EH (cell line): Measurements from ENCODE around the gene IGF1R.
A peak's percentile ranks its signal among the peaks of the same experiment; 100 is the strongest.

Source experiments
- DNase-seq: peaks from one replicate; pipeline ENCODE4 v3.0.0-alpha.2; 2015; ENCODE audit warnings: low read depth

IGF1R gene

DNA sequence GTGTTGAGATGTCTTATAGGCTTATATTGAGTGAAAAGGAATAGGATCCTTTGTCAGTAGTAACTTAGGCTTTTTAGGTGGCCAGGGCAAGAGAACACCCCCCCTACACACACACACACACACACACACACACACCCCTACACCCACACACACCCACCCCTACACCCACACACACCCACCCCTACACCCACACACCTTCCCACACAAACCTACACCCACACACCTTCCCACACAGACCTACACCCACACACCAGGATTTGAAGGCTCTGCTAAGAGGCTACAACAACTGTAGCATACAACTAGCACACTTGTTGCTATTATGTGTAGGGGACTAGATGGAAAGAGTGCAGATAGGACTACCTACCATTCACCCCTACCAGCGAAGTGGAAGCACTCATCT, 186.6 kb downstream of the IGF1R start:
- no peak for DNase-seq

DNA sequence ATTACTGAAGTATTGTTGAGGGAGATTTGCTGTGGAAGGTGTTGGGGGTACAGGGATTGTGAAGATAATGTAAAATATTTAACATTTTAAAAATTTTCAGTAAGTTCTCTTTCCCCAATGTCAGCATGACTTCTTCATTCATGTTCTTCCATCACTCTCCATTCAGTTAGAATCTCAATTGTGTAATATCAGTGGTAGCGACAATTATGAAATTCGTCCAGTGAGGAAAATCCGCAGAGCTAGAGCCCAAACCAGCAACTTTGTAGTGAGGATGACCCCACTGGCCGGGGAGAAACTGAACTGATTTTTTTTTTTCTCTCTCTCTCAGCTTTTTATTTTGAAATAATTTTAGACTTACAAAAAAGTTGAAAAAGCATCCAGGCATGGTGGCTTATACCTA, 187.5 kb downstream of the IGF1R start:
- no peak for DNase-seq

DNA sequence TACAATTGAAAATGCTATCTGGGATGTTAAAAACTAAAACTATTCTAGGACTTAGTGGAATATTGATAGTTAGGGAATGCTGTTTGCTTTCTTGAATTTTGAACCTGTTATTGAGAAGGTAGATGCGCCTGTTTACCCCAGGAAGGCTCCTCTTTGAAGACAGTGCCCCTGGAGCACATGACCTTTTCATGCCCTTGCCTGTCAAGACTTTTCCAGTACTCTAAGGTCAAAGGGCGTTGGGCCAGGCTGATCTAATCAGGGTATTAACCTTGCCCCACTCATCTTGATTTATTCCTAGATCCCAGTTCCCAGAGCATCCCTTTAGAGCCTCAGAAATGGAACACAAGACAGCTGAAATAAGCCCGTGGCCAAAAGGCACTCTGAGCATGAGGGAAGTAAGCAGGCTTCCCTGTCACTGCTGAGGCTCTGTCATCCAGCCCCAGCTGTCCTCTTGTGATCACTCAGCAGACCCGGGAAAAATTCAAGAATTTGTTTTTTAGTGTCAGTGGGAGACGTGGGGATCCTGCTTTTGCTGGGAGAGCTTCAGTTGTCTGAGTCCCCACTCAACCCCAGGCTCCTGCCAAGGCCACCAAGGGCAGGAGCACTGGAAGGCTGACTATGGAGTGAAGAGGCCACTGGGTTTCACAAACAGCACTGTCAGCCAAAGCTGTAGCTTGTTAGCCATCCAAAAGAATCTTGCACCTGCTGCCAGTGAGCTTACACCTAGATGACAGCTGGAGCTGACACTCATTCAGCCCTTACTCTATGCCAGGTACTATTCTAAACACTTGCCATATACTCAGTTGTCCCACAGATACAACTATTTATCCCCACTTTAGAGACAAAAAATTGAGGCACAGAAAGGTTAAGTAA, 190.3 kb downstream of the IGF1R start:
- no peak for DNase-seq

DNA sequence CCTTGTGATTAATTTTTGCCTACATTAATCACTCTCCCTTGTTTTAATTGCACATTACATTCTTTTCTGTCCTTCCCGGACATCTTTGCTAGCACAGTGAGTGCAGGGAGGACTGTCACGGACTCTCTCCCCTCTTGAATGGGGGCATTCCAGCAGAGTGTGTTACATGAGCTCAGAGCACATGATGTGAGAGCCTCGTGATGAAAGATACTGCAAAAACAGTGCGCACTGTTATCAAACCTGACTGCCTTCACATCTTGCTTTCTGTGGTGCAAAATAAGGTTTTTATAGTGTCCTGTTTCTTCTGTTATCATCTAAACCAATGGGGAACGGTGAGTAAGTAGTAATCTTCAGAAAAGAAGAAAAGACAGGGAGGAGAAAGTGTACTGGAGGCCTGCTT, 191.7 kb downstream of the IGF1R start:
- no peak for DNase-seq

DNA sequence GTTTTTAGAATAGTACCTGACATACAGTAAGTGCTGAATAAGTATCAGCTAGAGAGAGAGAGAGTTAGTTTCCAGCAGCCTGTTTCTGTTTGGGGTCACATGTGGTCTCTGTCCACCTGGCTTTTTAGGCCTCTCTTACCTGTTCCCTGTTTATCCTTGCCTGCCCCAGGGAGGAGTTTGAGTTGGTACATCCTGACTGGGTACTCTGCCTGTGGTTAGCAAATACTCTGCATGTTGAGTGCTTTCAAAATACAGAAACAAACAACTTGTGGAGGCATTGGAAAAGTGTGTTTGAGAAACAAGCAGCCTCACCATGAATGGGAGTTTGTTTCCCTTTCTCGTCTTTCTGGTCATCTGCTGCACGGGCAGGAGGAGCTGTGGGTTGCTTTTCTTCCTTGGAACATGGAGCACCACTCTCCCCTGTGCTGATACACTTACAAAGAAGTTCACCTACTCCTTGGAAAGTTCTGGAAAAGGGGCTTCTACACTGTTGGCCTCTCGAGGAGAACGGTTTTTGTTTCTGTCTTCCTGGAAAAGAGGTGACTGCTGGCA, 193.2 kb downstream of the IGF1R start:
- DNase-seq, result no peak

DNA sequence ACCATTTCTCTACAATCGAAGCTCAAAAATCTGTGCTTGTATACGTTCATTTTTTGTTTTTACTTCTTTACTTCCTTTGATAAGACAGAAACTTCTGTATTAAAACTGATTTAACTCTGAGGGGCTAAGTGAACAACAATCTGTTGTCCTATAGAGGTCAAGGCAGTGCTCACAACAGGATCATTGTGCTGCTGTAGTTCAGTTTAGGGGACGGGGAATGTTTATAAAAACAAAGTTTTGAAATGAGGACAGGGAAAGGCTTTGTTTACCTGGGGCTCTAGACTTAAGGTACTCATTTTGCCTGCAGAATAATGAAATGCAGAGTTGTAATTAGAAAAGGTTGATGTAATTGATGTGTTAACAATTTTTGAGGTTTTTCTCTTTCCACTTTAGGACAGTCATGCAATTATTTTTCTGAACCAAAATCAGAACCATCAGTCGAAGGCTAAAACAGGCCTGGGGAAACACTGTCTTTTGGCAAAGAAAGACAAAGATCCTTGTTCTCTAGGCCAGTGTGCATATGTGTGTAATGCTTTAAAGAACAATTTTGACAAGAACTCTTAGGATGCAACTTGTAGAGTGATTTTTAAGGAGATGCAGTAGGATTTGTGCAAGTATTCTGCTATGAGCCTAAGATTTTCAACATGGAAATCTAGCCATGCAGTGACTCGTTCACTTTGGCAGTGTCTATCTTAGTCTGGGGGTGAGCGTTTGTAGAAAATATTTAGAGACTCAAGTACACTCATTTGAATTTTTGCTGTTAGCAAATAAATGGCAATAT, 194.0 kb downstream of the IGF1R start:
- DNase-seq, result peak; percentile 60

DNA sequence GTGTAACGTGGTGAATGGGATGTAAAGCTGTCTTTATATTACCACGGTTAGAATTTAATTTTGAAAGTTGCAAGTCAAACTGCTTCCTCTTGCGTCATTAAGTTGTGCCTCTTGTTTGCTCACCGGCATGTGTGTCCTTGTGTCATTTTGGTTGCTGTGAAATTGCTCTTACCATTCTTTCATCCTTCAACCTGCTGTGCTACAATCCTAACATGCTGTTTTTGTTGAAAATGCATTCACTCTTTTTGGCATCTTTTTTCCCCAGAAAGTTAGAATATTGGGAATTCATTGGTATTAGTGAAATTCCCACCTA, 194.6 kb downstream of the IGF1R start:
- DNase-seq, result no peak

DNA sequence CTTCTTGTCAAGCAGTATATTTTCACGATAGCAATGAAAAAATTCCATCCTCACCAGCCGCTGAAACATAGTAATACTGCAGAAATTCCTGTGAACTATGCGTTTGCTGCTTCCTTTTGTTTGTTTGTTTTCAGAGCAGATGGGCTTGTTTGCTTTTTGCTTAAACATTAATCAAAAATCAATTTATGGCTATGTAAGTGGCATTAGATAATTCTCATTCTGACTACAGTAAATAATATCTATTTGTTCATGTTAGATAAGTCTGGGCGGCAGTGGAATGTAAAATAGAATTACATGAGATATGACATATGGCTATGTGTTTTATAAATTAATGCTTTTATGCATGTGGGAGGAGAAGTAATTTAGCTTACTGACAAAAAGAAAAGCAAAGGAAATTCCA, 195.5 kb downstream of the IGF1R start:
- DNase-seq, result no peak

DNA sequence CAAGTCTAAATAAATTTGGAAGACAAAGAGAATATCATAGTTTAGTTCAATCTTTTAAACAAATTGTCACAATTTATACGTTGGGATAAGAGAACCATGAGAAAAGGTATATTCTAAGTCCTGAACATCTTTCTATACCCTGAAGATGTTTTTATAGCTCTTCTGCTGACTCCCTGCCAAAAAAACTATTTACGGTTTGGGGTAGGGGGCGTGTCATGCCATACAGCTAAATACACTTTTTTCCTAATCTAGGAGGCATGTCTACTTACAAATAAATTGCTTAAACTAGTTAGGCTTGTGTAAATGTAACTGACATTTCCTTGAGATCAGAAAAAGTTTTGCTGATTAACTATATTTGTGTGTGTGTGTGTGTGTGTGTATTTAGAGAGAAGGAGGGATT, 195.9 kb downstream of the IGF1R start:
- no peak for DNase-seq

DNA sequence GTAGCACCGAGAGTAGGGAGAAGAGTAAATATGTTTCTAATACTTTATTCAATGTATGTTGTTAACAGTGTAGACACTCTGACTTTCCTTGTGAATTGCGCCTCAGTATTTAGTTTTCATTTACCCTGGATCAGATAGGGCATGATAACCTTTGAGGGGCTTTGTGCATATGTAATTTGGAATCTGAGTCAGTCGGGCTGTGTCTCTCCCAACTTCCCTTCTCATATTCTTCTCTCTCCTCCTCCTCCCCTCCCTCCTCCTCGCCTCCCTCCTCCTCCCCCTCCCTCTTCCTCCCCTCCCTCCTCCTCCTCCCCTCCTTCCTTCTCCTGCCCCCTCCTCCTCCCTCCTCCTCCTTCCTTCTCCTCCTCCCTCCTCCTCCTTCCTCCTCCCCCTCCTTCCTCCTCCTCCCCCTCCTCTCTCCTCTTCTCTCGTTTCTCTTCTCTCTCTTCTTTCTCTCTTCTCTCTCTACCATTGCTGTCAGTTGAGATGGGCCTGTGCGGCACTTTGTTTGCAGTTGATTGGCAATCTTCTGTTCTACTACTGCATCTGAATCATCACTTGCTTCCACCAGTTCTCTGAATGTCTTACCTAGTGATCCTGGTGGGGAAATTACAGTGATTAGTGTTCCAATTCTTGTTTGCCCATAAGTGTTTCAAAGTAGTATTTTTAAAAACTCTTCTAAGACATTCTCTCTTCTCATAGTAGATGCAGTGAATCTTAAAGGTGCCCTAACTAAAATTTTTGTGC, 197.0 kb downstream of the IGF1R start:
- DNase-seq, result peak; percentile 30

DNA sequence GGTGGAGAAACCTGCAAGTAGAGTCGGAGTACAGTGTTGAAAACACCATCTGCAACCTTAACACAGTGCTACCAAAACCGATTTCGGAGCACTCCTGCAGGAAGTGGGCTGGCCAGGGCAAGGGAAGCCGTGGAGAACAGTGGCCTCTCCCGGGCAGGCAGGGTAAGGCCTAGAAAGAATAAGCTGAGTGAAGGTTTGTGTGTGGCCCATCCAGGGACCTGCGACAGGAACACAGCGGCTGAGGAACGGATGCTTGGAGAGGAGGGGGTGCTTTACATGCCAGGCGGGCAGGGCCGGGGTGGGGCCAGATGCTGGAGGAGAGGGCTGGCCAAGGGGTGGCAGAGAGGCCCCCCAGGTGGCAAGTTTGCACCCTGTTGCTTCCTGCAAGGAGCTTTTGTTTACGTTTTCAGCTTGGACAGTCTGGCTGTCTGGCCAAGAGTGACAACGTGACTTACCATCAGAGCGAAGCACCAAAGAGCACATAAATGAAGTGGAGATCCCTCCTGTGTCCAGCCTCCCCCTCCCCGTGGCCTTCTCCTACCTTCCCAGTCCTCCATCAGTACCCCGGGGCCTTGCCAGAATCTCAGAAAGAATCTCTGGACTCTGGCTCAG, 202.7 kb downstream of the IGF1R start:
- DNase-seq, result peak; percentile 77

DNA sequence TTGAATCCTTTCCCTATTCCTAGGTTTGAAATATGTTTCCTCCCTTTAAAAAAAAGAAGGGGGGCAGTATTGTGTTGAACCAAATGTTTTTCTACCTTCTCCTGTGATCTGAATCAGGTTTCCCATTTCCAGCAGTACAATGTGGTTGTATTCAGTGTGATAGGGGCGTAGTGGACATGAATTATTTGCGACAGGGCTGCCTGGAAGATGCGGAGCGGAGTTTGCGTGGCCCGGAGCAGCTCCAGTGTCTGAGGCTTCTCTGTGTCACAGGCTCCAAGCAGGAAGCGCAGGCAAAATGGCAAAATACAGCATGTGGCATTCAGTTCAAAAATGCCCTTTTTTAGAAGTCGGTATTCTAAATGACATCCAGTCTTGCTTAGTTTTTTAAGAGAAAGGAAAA, 204.8 kb downstream of the IGF1R start:
- DNase-seq, result peak; percentile 92

DNA sequence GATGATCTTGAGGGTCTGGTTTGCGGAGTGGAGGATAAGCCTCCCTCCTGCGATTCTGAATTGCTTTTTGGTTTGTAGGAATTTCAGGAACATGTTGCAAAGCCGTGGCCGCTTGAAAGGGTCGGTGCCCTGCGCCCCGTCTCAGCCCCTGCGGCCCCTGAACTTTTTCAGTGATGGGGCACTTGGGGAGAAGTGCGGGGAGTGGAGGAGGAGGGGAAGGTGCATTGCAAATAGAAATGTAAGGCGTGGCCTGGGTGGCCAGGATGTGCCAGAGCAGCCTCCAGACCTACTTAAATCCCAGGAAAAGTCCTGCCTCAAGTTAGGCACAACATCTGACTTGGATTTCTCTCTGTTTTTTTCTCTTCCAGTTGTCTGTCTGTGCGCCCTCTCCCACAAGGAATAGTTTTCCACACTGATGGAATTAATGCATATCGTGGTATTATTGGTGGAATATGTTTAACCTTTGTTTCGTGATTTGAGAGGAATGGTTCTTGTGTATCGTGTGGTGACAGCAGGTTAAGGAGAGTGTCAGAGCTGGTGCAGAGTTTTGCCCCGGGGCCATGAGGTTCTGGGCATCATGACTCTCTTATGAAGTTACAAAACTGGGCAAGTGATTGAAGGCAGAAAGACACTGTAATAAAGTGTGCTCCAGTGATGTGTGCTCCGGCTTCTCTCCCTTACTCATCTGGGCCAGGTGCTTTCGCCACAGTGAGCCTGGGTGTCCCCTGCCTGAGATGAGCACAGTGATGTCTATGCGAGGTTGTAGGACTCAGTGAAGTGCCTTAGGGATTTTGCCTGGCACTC, 205.5 kb downstream of the IGF1R start:
- peak; percentile 59 for DNase-seq

DNA sequence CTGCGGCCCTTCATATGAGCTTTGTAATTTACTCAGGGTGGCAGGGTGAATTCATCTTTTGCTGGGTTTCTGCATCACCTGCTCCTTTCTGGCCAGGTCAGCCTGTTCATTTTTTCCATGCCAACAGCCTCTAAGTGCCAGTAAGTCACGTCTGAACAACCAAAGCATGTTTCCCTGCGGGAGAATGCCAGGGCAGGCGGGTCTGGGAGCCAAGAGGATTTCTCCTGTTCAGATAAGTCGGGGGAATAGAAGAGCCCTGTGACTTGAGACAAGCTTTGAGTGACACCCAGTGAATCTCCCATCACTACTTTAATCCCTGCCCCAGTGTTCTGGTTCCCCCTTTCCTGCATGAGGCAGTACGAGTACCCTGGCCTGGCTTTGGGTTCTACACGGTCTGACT, 206.2 kb downstream of the IGF1R start:
- peak; percentile 36 for DNase-seq

DNA sequence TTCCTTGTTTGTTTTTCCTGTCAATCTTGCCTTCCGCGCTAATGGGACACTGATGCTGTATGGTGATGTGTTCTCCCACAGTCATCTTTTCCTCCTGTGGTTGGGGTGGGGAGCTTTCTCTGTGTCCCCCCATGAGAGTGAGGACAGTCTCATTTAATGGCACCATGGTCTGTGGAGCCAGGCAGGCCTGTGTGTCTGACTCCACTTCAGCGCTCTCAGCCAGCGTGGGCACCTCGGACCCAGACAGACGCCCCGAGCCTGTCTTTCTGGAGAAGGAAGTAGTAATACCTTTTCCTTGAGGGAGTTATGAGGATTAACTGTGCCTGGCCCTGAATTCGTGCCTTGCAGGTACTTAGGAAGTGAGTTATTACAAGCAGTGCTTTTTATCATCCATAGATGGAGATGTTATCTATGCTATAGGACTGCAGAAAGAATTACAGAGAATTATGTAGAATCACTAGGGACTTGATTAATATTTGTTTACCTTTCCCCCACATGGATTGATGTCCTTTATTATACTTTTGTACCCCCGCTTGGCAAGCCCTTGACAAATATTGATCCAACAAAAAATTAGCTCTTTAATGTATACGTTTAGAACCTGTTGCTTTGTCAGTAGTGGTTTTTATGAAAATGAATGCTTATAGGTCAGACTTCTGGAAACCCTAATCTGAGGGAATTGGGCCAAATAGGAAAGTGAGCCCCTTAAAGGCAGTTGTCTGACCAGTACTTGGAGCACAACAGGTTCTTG, 206.9 kb downstream of the IGF1R start:
- no peak for DNase-seq

DNA sequence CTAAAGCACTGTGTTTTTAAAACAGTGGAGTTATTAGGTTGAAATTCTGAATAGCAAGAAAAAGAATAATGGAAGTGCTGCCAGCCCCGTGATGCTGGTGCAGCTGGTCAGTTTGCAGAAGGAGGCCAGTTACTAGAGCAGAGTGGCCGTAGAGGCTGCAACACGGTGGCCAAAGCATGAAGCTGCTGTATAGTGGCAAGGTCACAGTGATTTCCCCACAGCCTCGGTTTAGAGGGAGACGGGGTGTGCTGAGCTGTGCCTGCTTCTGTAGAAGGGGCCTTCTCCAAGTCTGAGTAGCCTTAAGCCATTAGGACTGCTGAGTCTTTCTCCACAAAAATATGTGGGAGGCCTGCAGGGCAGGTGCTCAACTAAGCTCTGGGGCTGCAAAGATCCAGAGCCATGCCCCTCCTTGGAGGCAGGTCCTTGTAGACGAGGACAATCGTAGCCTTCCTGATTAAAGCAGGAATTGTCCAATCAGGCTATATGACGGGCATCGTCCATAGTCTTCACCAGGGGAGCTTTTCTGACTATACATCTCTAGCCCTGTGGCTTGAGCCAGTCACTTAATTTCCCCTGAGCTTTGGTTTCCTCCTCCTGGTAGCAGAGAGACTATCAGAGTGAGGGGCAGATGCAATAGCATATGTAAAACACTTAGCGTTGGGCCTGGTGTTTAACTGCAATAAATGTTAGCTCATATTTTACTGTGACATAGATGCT, 207.6 kb downstream of the IGF1R start:
- no peak for DNase-seq

DNA sequence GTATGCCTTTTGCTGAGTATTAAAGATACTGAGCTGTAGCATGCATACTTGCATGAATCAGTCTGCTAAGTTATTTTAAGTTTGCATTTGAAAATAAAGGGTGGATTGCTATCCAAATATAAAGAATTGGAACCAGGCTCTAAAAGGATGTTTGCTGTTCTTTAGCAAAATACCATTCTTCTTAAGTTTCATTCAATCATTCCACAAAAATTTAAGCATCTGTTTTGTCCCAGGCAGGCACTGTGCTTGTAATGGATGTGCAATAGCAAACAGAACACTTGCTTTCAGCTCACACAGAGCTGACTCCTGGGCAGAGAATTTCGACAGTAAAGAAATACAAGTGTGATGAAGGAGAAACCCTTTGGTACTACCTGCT, 208.2 kb downstream of the IGF1R start:
- peak; percentile 96 for DNase-seq

DNA sequence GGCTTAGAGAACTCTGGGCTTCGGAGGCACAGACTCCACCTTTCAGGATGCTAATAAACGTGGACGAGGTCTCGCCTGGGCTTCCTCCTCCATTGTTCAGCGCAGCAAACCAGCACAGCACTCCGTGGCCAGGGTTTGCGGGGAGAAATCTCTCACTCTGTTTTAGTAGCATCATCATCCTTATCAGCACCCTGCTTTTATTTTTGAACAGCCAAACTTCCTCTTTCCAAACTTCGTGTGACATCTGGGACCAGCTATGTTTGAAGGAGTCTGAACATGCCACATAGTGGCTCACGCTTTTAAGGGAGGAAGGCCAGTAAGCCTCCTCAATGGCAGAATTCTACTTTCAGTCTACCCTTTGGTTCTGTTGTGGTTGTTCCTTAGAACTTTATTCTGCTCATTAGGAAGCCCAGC, 210.3 kb downstream of the IGF1R start:
- no peak for DNase-seq

DNA sequence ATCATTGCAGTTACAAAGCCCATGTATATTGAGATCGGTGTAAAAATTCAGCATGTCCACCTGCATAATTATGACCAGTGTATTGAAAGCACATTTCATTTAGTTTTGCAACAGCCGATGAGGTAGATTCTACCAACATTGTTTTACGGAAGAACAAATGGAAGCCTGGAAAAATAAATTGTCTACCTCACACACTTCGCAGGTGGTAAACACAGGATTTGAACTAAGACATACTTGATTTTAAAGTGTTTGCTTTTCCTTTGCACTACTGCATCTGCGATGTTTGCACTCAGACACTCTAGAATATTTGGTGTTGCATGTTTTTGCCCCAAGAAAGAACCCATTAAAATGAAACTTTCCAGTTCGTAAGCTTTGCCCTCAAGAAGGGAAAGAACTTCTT, 210.8 kb downstream of the IGF1R start:
- no peak for DNase-seq
